Smooth muscle cell (in vitro differentiated cells): ENCODE results near the gene UFSP1. TPM values are rescaled to one million over a fixed set of nuclear protein-coding genes. Genes with fewer than 3 reads are reported as not detected.

Source experiments
- DNase-seq: peaks from one replicate; lab custom pipeline; 2025; ENCODE audit not compliant: unreplicated experiment; lab: John Stamatoyannopoulos, UW
- H2AFZ ChIP-seq: fragments of 200-600 bp; sonication (generic); 2 replicates; pipeline ENCODE4 v1.6.0; 2016; ENCODE audit warnings: antibody characterized with exemption, low read depth, mild to moderate bottlenecking
- H3F3A ChIP-seq: fragments of 200-600 bp; sonication (generic); 2 replicates; pipeline ENCODE4 v1.6.0; 2017; ENCODE audit warnings: antibody characterized with exemption, low read depth
- H3K27ac ChIP-seq: fragments of 200-600 bp; sonication (generic); 2 replicates; pipeline ENCODE4 v1.5.1; 2016; ENCODE audit warnings: low read depth, mild to moderate bottlenecking
- H3K27me3 ChIP-seq: fragments of 200-600 bp; sonication (generic); 2 replicates; pipeline ENCODE4 v1.6.1; 2016; ENCODE audit warnings: low read depth, mild to moderate bottlenecking
- H3K36me3 ChIP-seq: fragments of 200-600 bp; sonication (generic); 2 replicates; pipeline ENCODE4 v1.5.1; 2016; ENCODE audit warnings: low read depth
- H3K4me1 ChIP-seq: fragments of 200-600 bp; sonication (generic); 2 replicates; pipeline ENCODE4 v1.5.1; 2016; ENCODE audit warnings: low read depth
- H3K4me2 ChIP-seq: fragments of 200-600 bp; sonication (generic); 2 replicates; pipeline ENCODE4 v1.6.0; 2016; ENCODE audit warnings: mild to moderate bottlenecking
- H3K4me3 ChIP-seq: fragments of 200-600 bp; sonication (generic); 2 replicates; pipeline ENCODE4 v1.5.1; 2016; ENCODE audit warnings: mild to moderate bottlenecking
- H3K79me2 ChIP-seq: fragments of 200-600 bp; sonication (generic); 2 replicates; pipeline ENCODE4 v1.6.0; 2016; ENCODE audit warnings: low read depth, mild to moderate bottlenecking
- H3K9ac ChIP-seq: fragments of 200-600 bp; sonication (generic); 2 replicates; pipeline ENCODE4 v1.6.0; 2016; ENCODE audit warnings: low read depth
- H3K9me3 ChIP-seq: fragments of 200-600 bp; sonication (generic); replicated peaks from 2 replicates; pipeline ENCODE4 v1.5.1; 2016; ENCODE audit warnings: low read depth
- H4K20me1 ChIP-seq: fragments of 200-600 bp; sonication (generic); 2 replicates; pipeline ENCODE4 v1.6.0; 2016; ENCODE audit warnings: low read depth
- WGBS: methylation state at CpG from one replicate; pipeline ENCODE4 v1.1.7; 2016; ENCODE audit warnings: low lambda C conversion rate; 5-methylcytosine and 5-hydroxymethylcytosine counted together
- polyA plus RNA-seq: library from polyadenylated mRNA; unstranded; fragments of >200 nt; fragmentation: Nextera tagmentation; extraction: Ambion mirVana; gene quantifications from 2 replicates; pipeline ENCODE4 v1.2.1, GENCODE V29; 2016
- total RNA-seq: library from RNA; depleted of rRNA; stranded (reverse); fragments of >200 nt; gene quantifications from 2 replicates; pipeline ENCODE4 v1.2.3, GENCODE V29; 2014
- TF ChIP-seq, protein P1 (sequence below): fragments of 200-600 bp; sonication (generic); IDR thresholded peaks from 2 replicates; pipeline ENCODE4 v1.5.1; 2017; ENCODE audit warnings: borderline replicate concordance, mild to moderate bottlenecking, antibody characterized with exemption; ENCODE audit not compliant: insufficient read depth, poor library complexity, severe bottlenecking

UFSP1 gene
- total and polyA plus RNA-seq, 2 experiments from 2014 or later, result 1.2 to 2.6 TPM

DNA sequence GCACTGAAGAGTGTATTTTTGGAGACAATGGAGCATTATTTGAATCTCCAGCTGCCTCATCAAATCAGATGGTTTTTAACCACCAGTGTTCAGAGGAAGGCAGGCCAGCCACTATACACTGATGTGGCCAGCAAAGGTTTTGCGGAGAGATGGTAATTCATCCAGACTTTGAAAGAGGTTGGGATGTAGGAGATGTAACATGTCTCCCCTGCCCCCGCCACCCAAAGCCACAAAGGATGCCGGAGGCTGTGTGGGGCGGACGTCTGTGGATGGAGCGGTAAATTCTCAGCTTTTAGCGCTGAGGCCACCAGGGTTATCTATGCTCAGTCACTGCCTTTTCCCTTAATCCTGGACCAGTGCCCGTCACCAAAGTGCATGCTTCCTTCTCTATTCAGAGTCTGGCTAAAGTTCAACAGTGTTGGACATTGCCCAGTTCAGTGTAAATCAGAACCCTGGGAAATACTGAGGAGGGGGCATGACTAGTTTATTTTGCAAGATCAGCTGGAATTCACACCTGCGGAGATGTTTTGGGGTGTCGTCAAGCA lies 26.0 kb downstream of the UFSP1 start:
- H3K4me3 ChIP-seq, result no peak overlapping the region
- TF ChIP-seq, protein P1, sequence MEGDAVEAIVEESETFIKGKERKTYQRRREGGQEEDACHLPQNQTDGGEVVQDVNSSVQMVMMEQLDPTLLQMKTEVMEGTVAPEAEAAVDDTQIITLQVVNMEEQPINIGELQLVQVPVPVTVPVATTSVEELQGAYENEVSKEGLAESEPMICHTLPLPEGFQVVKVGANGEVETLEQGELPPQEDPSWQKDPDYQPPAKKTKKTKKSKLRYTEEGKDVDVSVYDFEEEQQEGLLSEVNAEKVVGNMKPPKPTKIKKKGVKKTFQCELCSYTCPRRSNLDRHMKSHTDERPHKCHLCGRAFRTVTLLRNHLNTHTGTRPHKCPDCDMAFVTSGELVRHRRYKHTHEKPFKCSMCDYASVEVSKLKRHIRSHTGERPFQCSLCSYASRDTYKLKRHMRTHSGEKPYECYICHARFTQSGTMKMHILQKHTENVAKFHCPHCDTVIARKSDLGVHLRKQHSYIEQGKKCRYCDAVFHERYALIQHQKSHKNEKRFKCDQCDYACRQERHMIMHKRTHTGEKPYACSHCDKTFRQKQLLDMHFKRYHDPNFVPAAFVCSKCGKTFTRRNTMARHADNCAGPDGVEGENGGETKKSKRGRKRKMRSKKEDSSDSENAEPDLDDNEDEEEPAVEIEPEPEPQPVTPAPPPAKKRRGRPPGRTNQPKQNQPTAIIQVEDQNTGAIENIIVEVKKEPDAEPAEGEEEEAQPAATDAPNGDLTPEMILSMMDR, result no peak
- H3K27me3 ChIP-seq, result no peaks in the 10 kb centered on the region
- 77% methylated on average over 10 of the region's 10 CpGs for WGBS
- peaks cover 6% of the 10 kb centered on the region for H3F3A ChIP-seq
- H3K9me3 ChIP-seq, result no peaks in the 10 kb centered on the region
- no peaks in the 10 kb centered on the region for H4K20me1 ChIP-seq
- no peak overlapping the region for H3K9ac ChIP-seq
- DNase-seq, result no peak
- peaks cover 8% of the 10 kb centered on the region for H3K4me1 ChIP-seq
- H3K4me2 ChIP-seq, result no peak overlapping the region
- no peak overlapping the region for H2AFZ ChIP-seq
- peaks cover 13% of the 10 kb centered on the region for H3K79me2 ChIP-seq
- no peak overlapping the region for H3K27ac ChIP-seq
- H3K36me3 ChIP-seq, result no peaks in the 10 kb centered on the region

DNA sequence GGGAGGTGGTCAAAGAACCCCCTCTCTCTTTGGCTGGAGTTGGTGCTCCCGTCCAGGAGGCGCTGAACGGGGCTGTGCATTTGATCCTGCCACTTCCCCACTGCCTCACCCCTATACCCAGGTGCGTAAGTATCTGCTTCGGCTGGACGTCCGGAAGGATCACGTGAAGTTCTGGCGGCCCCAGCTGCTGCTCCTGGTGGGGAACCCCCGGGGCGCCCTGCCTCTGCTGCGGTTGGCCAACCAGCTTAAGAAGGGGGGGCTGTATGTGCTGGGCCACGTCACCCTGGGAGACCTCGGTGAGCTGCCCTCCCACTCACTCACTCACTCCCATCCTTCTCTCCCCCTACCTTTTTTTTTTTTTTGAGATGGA lies 27.9 kb downstream of the UFSP1 start:
- Histone ChIP-seq H3K36me3 (no peaks in the 10 kb centered on the region), H3K27me3 (no peaks in the 10 kb centered on the region), H3K79me2 (no peaks in the 10 kb centered on the region), H3K27ac (no peak overlapping the region), H3F3A (peaks cover 6% of the 10 kb centered on the region), H3K4me2 (no peak overlapping the region), H3K4me3 (no peak overlapping the region), H3K4me1 (no peaks in the 10 kb centered on the region), H4K20me1 (no peaks in the 10 kb centered on the region), H3K9me3 (no peaks in the 10 kb centered on the region), H3K9ac (no peak overlapping the region), H2AFZ (no peak overlapping the region)
- no peak for DNase-seq
- WGBS, result 97% methylated on average over 14 of the region's 14 CpGs
- TF ChIP-seq, protein P1, result no peak

GRCh38 chr7:100860702-100861615 lies 28.6 kb downstream of the UFSP1 start:
- Histone ChIP-seq H3K9ac (no peak overlapping the region), H3K4me3 (no peak overlapping the region), H3K36me3 (no peaks in the 10 kb centered on the region), H2AFZ (no peak overlapping the region), H3K4me2 (no peak overlapping the region), H3F3A (peaks cover 6% of the 10 kb centered on the region), H3K27ac (no peak overlapping the region), H3K27me3 (no peaks in the 10 kb centered on the region), H4K20me1 (no peaks in the 10 kb centered on the region), H3K4me1 (no peaks in the 10 kb centered on the region), H3K9me3 (no peaks in the 10 kb centered on the region), H3K79me2 (no peaks in the 10 kb centered on the region)
- no peak for DNase-seq
- WGBS, result 98% methylated on average over 18 of the region's 18 CpGs
- TF ChIP-seq, protein P1, result no peak
